Ectodermal cell (in vitro differentiated cells): ENCODE results near the gene PPP1R37.

Experiments
- H3K27ac ChIP-seq: 2 replicates; pipeline ENCODE4 v1.7.0; 2013; ENCODE audit warnings: mild to moderate bottlenecking, low read depth, low read length; ENCODE audit not compliant: insufficient read depth, poor library complexity, severe bottlenecking
- H3K27me3 ChIP-seq: 2 replicates; pipeline ENCODE4 v1.7.0; 2013; ENCODE audit warnings: mild to moderate bottlenecking, low read length; ENCODE audit not compliant: insufficient read depth, control insufficient read depth, poor library complexity, severe bottlenecking
- H3K36me3 ChIP-seq: one replicate; pipeline ENCODE4 v1.7.0; 2013; ENCODE audit warnings: low read length; ENCODE audit not compliant: control insufficient read depth, insufficient read depth
- H3K4me1 ChIP-seq: one replicate; pipeline ENCODE4 v1.7.0; 2013; ENCODE audit warnings: low read length; ENCODE audit not compliant: control insufficient read depth, insufficient read depth
- H3K4me3 ChIP-seq: 2 replicates; pipeline ENCODE4 v1.7.0; 2013; ENCODE audit warnings: low read depth, low read length, control low read depth; ENCODE audit not compliant: insufficient read depth
- H3K9me3 ChIP-seq: 2 replicates; pipeline ENCODE4 v1.7.0; 2013; ENCODE audit warnings: mild to moderate bottlenecking, low read length, moderate library complexity; ENCODE audit not compliant: control insufficient read depth
- WGBS, 2 experiments: methylation state at CpG; one replicate each; pipeline ENCODE4 v1.1.7; 2013; ENCODE audit warnings: missing lambda C conversion rate in 2 of 2; 5-methylcytosine and 5-hydroxymethylcytosine counted together

Gene PPP1R37

DNA sequence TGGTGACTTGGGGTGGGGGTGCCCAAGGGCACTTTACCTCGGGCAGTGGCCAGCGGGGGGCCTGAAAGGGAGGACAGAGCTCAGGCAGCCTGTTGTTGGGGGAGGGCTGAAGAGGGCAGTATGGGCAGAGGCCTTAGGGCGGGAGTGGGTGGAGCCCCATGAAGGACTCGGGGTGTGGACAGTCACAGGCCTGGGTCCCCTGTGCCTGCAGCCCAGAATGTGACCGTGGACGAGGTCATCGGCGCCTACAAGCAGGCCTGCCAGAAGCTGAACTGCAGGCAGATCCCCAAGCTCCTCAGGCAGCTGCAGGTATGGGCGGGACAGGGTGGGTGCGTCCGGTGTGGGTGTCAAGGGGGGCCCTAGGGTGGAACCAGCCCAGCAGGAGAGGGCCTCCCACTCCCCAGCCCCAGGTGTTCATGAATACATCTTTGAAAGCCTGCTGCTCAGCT is 45.3 kb downstream of the PPP1R37 start:
- no peaks in the 10 kb centered on the region for H3K4me1 ChIP-seq
- H3K27me3 ChIP-seq, result no peaks in the 10 kb centered on the region
- WGBS, 2 experiments, result 86 to 87% methylated on average over 11 of the region's 11 CpGs

DNA sequence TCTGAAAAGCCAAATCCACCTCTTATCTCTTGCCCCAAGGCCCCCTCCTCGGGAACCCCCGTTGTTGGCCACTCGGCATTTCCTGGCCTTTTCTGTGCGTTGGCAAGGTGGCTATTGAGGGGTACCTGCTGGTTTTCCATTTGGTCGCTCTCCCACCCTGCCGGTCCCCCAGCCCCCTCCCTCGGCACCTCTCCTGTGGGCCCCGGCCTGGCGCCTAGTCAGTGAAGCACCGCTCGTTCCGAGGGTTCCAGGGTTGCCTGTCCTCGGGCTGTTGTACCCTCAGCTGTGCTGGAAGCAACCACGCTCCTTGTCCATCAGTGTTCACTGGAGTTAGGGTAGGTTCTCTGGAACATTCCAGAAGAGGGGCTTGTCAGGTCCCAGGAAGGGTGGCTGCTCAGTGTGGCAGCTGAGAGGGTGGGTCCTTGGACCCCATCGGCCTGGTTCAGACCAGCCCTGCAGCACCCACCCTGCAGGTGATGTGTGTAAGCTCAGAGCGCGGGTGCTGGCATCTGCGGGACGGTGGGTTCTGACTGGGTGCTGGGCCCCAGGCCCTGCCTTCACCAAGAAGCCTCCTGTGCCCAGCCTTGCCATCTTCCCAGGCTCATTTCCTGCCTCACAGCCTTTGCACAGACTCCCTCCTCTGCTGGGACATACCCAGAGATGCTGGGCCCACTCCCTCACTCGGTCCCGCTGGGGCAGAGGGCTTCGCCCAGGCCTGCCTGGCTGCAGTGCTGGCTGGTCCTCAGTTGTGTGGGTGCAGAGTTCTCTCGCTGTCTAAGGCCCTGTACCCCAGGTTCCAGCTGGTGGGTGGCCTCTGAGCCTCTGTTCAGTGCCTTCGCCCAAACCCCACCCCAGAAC is 46.5 kb downstream of the PPP1R37 start:
- no peak overlapping the region for H3K4me3 ChIP-seq
- 96% methylated on average over 24 of the region's 24 CpGs for WGBS, 2 experiments

More for the DNA sequence above, 45.3 kb downstream of the PPP1R37 start:
- Histone ChIP-seq H3K27ac (no peak overlapping the region), H3K4me3 (no peak overlapping the region), H3K36me3 (peaks cover 14% of the 10 kb centered on the region), H3K9me3 (no peaks in the 10 kb centered on the region)

DNA sequence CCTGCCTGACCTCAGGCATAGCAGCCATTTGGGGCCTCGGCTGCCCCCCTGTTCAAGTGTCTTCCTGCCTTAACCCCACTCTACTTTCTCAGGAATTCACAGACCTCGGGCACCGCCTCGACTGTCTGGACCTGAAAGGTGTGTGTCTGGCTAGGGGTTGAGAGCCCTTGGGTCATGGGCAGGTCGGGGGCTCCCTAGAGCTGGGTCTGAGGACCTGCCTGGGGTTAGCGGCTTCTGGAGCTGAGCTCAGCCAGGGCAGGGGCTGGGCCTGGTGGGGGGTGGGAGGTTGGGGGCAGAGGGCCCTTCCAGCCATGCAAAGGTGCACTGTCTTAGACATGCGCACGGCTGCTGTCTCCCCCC is 47.1 kb downstream of the PPP1R37 start:
- WGBS, 2 experiments, result 94 to 96% methylated on average over 8 of the region's 8 CpGs
- no peak overlapping the region for H3K4me3 ChIP-seq
- H3K27me3 ChIP-seq, result no peaks in the 10 kb centered on the region
- H3K27ac ChIP-seq, result no peak overlapping the region
- no peaks in the 10 kb centered on the region for H3K9me3 ChIP-seq
- H3K36me3 ChIP-seq, result peaks cover 18% of the 10 kb centered on the region
- H3K4me1 ChIP-seq, result no peaks in the 10 kb centered on the region

More for the DNA sequence above, 46.5 kb downstream of the PPP1R37 start:
- H3K4me1 ChIP-seq, result no peaks in the 10 kb centered on the region
- no peaks in the 10 kb centered on the region for H3K9me3 ChIP-seq
- H3K27ac ChIP-seq, result no peak overlapping the region
- H3K36me3 ChIP-seq, result peaks cover 18% of the 10 kb centered on the region
- no peaks in the 10 kb centered on the region for H3K27me3 ChIP-seq

DNA sequence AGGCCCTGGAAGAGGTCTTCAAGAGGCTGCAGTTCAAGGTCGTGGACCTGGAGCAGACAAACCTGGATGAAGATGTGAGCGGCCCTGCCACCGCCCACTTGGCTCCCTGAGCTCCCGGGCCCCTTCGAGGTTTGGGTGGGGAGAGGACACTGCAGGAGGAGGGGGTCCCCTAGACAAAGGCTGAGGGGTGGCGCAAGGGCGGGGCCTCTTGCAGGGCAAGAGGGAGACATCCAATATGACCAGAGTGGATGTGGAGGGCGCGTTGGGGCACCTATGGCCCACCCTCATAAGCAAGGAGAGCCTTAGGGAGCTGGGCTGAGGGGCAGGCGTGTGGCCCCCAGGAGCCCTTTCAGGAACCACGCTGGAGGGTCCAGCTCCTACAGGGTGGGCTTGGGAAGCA is 47.6 kb downstream of the PPP1R37 start:
- 93 to 97% methylated on average over 11 of the region's 11 CpGs for WGBS, 2 experiments
- no peaks in the 10 kb centered on the region for H3K27me3 ChIP-seq
- peaks cover 18% of the 10 kb centered on the region for H3K36me3 ChIP-seq
- H3K4me1 ChIP-seq, result no peaks in the 10 kb centered on the region
- no peaks in the 10 kb centered on the region for H3K9me3 ChIP-seq
- no peak overlapping the region for H3K27ac ChIP-seq
- H3K4me3 ChIP-seq, result no peak overlapping the region

DNA sequence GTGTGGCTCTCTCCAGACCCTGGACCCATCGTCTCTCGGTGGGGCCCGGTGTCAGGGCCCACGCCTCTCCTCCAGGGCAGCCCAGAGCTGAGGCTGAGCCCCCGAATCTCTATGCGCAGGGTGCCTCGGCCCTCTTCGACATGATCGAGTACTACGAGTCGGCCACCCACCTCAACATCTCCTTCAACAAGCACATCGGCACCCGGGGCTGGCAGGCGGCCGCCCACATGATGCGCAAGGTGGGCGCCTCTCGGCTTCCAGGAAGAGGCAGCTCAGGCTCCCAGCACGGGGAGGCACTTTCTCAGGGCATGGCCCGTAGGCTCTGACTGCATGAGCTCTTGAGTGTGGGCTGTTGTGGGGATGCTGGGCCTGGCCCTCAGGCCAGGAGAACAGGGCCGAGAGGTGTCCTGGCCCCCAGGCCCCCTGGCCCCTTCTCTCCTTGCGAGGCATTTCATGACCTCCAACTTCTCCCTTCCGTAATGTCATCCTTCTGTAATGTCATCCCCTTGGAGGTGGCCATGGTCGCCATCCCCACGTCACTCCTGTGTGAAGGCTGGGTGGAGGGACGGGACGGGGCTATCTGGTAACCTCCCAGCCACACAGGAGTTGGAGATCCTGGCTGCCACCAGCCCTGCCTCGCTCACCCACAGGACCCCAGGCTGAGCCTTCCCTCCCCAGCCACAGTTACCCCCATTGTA is 48.4 kb downstream of the PPP1R37 start:
- peaks cover 18% of the 10 kb centered on the region for H3K36me3 ChIP-seq
- H3K9me3 ChIP-seq, result no peaks in the 10 kb centered on the region
- 96 to 97% methylated on average over 28 of the region's 28 CpGs for WGBS, 2 experiments

DNA sequence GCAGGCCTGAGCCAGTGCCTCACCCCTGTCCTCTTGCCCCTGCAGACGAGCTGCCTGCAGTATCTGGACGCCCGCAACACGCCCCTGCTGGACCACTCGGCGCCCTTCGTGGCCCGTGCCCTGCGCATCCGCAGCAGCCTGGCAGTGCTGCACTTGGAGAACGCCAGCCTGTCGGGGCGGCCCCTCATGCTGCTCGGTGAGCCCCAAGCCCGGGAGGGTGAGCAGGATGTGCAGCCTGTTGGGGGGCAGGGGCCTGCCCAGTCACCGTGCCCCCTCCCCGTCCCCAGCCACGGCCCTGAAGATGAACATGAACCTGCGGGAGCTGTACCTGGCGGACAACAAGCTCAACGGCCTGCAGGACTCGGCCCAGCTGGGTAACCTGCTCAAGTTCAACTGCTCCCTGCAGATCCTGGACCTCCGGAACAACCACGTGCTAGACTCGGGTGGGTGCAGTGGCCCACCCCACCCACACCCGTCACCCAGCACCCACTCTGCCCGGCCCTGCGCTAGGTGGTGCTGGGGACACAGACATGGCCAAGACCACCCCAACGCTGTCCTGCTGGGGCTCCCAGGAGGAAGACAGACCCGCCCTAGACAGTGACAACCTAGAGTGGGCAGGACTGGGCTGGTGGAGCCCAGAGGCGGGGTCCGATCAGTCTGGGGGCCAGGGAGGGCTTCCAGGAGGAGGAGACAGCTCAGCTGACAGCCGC is 49.2 kb downstream of the PPP1R37 start:
- no peaks in the 10 kb centered on the region for H3K9me3 ChIP-seq
- peaks cover 18% of the 10 kb centered on the region for H3K36me3 ChIP-seq
- no peaks in the 10 kb centered on the region for H3K27me3 ChIP-seq
- H3K27ac ChIP-seq, result no peak overlapping the region
- H3K4me1 ChIP-seq, result no peaks in the 10 kb centered on the region
- 93 to 96% methylated on average over 33 of the region's 33 CpGs for WGBS, 2 experiments
- H3K4me3 ChIP-seq, result no peak overlapping the region

More for the DNA sequence above, 48.4 kb downstream of the PPP1R37 start:
- no peak overlapping the region for H3K4me3 ChIP-seq
- H3K27me3 ChIP-seq, result no peaks in the 10 kb centered on the region
- no peaks in the 10 kb centered on the region for H3K4me1 ChIP-seq
- no peak overlapping the region for H3K27ac ChIP-seq

DNA sequence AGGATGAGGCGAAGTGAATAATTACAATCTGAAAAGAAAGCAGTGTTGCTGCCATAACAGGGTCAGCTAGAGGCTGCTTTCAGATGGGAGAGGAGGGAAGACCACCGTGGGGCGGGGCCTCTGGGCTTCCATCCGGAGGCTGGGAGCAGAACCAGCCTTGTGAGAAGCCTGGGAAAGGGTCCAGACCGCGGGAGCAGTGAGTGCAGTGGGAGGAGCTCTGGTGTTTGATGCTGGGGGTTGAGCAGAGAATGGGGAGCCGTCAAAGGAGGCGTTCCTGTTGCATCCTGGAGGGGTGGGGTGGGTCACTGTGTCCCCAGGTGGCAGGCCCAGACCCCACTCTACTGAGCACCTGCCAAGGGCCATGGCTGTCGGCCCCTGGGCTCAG is 49.7 kb downstream of the PPP1R37 start:
- WGBS, 2 experiments, result 94 to 95% methylated on average over 9 of the region's 9 CpGs
- H3K4me1 ChIP-seq, result no peaks in the 10 kb centered on the region
- H3K27me3 ChIP-seq, result no peaks in the 10 kb centered on the region
- H3K9me3 ChIP-seq, result no peaks in the 10 kb centered on the region
- H3K27ac ChIP-seq, result no peak overlapping the region
- H3K4me3 ChIP-seq, result no peak overlapping the region
- peaks cover 18% of the 10 kb centered on the region for H3K36me3 ChIP-seq

DNA sequence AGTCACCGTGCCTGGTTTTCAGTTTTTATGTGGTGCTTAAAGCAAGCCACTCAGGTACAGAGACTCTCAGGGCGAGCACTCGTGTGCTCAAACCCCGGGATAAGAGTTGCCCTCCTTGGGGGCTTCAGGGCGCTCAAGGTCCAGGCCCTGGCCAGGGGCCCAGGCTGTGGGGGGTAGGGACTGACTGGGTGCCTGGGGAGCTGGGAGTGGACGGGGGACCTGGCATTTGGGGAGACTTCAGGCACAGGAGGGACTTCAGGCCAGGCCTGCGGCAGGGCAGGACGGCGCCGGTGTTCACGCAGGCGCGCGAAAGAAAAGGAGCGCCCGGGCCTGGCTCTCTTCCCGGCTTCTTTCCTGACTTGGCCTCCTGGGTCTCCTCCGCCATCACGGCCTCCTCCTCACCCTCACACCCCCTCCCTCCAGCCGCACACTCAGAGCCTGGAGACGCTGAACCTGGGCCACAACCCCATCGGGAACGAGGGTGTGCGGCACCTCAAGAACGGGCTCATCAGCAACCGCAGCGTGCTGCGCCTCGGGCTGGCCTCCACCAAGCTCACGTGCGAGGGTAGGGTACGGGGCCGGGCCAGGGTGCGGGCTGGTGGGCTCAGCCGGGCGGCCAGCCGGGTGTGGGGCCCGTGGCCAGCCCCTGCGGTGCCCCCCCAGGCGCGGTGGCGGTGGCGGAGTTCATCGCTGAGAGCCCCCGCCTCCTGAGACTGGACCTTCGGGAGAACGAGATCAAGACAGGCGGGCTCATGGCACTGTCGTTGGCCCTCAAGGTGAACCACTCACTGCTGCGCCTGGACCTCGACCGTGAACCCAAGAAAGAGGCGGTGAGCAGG is 51.7 kb downstream of the PPP1R37 start:
- Histone ChIP-seq H3K27ac (no peak overlapping the region), H3K27me3 (no peaks in the 10 kb centered on the region), H3K4me3 (no peak overlapping the region), H3K36me3 (peaks cover 18% of the 10 kb centered on the region), H3K9me3 (no peaks in the 10 kb centered on the region), H3K4me1 (no peaks in the 10 kb centered on the region)
- WGBS, 2 experiments, result 96% methylated on average over 53 of the region's 53 CpGs

DNA sequence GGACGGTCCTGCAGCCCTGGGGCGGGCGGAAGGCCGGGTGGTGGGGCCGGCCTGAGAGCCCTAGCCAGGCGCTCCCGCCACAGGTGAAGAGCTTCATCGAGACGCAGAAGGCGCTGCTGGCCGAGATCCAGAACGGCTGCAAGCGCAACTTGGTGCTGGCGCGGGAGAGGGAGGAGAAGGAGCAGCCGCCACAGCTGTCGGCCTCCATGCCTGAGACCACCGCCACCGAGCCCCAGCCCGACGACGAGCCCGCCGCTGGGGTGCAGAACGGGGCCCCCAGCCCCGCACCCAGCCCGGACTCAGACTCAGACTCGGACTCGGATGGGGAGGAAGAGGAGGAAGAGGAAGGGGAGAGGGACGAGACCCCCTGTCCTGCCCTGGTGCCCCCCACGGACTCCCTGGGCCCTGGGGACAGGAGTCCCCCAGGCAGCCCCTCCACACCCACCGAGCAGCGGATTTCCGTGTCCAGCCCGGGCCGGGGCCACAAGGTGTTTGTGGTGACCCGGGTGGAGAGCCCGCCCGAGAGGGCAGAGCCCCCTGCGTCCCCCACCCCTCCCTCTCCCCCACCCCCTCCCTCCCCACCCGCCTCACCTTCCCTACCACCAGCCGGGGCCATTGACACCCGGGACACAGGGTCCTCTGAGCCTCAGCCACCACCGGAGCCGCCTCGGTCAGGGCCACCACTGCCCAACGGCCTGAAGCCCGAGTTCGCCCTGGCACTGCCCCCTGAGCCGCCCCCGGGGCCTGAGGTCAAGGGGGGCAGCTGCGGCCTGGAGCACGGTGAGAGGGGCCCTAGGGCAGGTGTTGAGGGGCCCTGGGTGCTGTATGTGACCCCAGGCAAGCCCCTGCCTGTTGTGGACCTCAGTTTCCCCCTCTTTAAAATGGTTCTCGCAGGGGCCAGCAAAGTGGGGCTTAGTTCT is 52.6 kb downstream of the PPP1R37 start:
- Histone ChIP-seq H3K4me1 (no peaks in the 10 kb centered on the region), H3K36me3 (peaks cover 18% of the 10 kb centered on the region), H3K27me3 (no peaks in the 10 kb centered on the region), H3K27ac (no peak overlapping the region), H3K9me3 (no peaks in the 10 kb centered on the region), H3K4me3 (no peak overlapping the region)
- 95 to 97% methylated on average over 49 to 52 of the region's 54 CpGs for WGBS, 2 experiments
